GM12874 (cell line): ENCODE results near the gene KLHL26.

Experiments used
- CTCF ChIP-seq: IDR thresholded peaks from 2 replicates; pipeline ENCODE4 v1.5.1; 2011; ENCODE audit warnings: low read depth, mild to moderate bottlenecking, control low read depth, low read length, moderate library complexity; ENCODE audit not compliant: insufficient read depth

The KLHL26 gene

GRCh38 chr19:18636969-18637629 lies at the start of gene KLHL26:
Gene KLHL26 (plus strand): TSS chr19:18637028. CDS start chr19:18637055, 27 bp downstream.
- no peak for TF ChIP-seq CTCF

- TF ChIP-seq CTCF = no peak
These were observed 49.3 kb upstream of the KLHL26 start for GRCh38 chr19:18587561-18587960.

- no peak for TF ChIP-seq CTCF
These were observed 48.7 kb upstream of the KLHL26 start for GRCh38 chr19:18587962-18588610.

GRCh38 chr19:18588611-18589379 lies 48.0 kb upstream of the KLHL26 start, which contains the start of gene REX1BD:
Gene REX1BD (plus strand): TSS chr19:18588798. CDS start chr19:18588802, 4 bp downstream.
- peak; percentile 98 for TF ChIP-seq CTCF

GRCh38 chr19:18589380-18590272 lies 47.2 kb upstream of the KLHL26 start:
- TF ChIP-seq CTCF = peak; percentile 22; the same call in 1 of the 2 replicates

GRCh38 chr19:18590273-18591272 lies 46.3 kb upstream of the KLHL26 start:
- TF ChIP-seq CTCF = no peak
